PC-3 (cell line): ENCODE data around the gene WDR53. TPM values are rescaled to one million over a fixed set of nuclear protein-coding genes. Genes with fewer than 3 reads are reported as not detected.

Source experiments
- ATAC-seq: fragments of 200-7000 bp; cut with Tn5 transposase; 2 replicates; pipeline ENCODE4 v1.9.1; 2020; ENCODE audit warnings: mild to moderate bottlenecking, moderate library complexity
- BruUV-seq: library from RNA; stranded (reverse); fragments of 400-500 nt; replicated peaks from 2 replicates; lab custom pipeline; 2021; lab: Mats Ljungman, UMichigan
- CTCF ChIA-PET: fragments of 300-600 bp; sonication (Branson Sonifier 250); formaldehyde crosslinking; loops from one replicate; lab custom pipeline; 2022; ENCODE audit warnings: antibody characterized with exemption; lab: Charles Lee
- POLR2A ChIA-PET: fragments of 300-600 bp; sonication (Branson Sonifier 250); formaldehyde crosslinking; loops from one replicate; lab custom pipeline; 2022; ENCODE audit warnings: antibody characterized with exemption; ENCODE audit not compliant: unreplicated experiment; lab: Charles Lee
- DNase-seq: peaks from one replicate; pipeline ENCODE4 v3.0.0-alpha.2; 2015
- H2AFZ ChIP-seq: fragments of 300-600 bp; sonication (generic); 2 replicates; pipeline ENCODE4 v1.6.0; 2016; ENCODE audit warnings: antibody characterized with exemption, low read length
- H3F3A ChIP-seq: fragments of 300-600 bp; sonication (generic); one replicate; pipeline ENCODE4 v1.6.0; 2017; ENCODE audit warnings: antibody characterized with exemption, low read length, control low read depth, mild to moderate bottlenecking; ENCODE audit not compliant: unreplicated experiment
- H3K27ac ChIP-seq: fragments of 300-600 bp; sonication (generic); 2 replicates; pipeline ENCODE4 v1.5.1; 2016; ENCODE audit warnings: mild to moderate bottlenecking, low read length
- H3K27me3 ChIP-seq: fragments of 300-600 bp; sonication (generic); 2 replicates; pipeline ENCODE4 v1.6.1; 2016; ENCODE audit warnings: low read length, mixed read lengths
- H3K36me3 ChIP-seq: fragments of 300-600 bp; sonication (generic); 2 replicates; pipeline ENCODE4 v1.6.1; 2016; ENCODE audit warnings: low read depth, mixed run types, low read length, mixed read lengths
- H3K4me1 ChIP-seq: fragments of 300-600 bp; sonication (generic); 2 replicates; pipeline ENCODE4 v1.5.1; 2016; ENCODE audit warnings: low read length; ENCODE audit not compliant: insufficient read depth
- H3K4me2 ChIP-seq: fragments of 300-600 bp; sonication (generic); 2 replicates; pipeline ENCODE4 v1.6.0; 2016; ENCODE audit warnings: low read length
- H3K4me3 ChIP-seq: fragments of 300-600 bp; sonication (generic); 2 replicates; pipeline ENCODE4 v1.5.1; 2016; ENCODE audit warnings: mild to moderate bottlenecking, low read length, mixed read lengths
- H3K79me2 ChIP-seq: fragments of 300-600 bp; sonication (generic); 2 replicates; pipeline ENCODE4 v1.6.1; 2017; ENCODE audit warnings: low read length, mixed read lengths
- H3K9ac ChIP-seq: fragments of 300-600 bp; sonication (generic); 2 replicates; pipeline ENCODE4 v1.6.0; 2016; ENCODE audit warnings: mild to moderate bottlenecking, low read length
- H3K9me2 ChIP-seq: fragments of 300-600 bp; sonication (generic); replicated peaks from 2 replicates; pipeline ENCODE4 v1.6.1; 2016; ENCODE audit warnings: mixed run types, low read length, mixed read lengths
- H3K9me3 ChIP-seq: fragments of 300-600 bp; sonication (generic); 2 replicates; pipeline ENCODE4 v1.6.1; 2016; ENCODE audit warnings: low read length, mixed read lengths
- H4K20me1 ChIP-seq: fragments of 300-600 bp; sonication (generic); 2 replicates; pipeline ENCODE4 v1.6.1; 2016; ENCODE audit warnings: low read length, mixed read lengths
- CTCF ChIP-seq: fragments of 300-600 bp; sonication (generic); conservative IDR thresholded peaks from 2 replicates; pipeline ENCODE4 v1.5.1; 2017; ENCODE audit warnings: antibody characterized with exemption, low read depth, mild to moderate bottlenecking, low read length
- EZH2 ChIP-seq: fragments of 300-600 bp; sonication (generic); IDR thresholded peaks from one replicate; pipeline ENCODE4 v1.6.1; 2017; ENCODE audit warnings: antibody characterized with exemption, mild to moderate bottlenecking, low read length; ENCODE audit not compliant: unreplicated experiment
- EZH2phosphoT487 ChIP-seq: fragments of 300-600 bp; sonication (generic); IDR thresholded peaks from 2 replicates; pipeline ENCODE4 v1.6.1; 2018; ENCODE audit warnings: mild to moderate bottlenecking, antibody characterized with exemption, low read length, borderline replicate concordance
- intact Hi-C: fragments of 100-400 bp; cut with micrococcal nuclease; formaldehyde crosslinking; loops from 2 replicates; pipeline ENCODE4 v1.9.0; 2023
- total RNA-seq: library from RNA; depleted of rRNA; stranded (reverse); fragments of >200 nt; gene quantifications from 2 replicates; pipeline ENCODE4 v1.2.3, GENCODE V29; 2014

The WDR53 gene
- total RNA-seq, 1 experiment from 2014 or later = 11.7 TPM

DNA sequence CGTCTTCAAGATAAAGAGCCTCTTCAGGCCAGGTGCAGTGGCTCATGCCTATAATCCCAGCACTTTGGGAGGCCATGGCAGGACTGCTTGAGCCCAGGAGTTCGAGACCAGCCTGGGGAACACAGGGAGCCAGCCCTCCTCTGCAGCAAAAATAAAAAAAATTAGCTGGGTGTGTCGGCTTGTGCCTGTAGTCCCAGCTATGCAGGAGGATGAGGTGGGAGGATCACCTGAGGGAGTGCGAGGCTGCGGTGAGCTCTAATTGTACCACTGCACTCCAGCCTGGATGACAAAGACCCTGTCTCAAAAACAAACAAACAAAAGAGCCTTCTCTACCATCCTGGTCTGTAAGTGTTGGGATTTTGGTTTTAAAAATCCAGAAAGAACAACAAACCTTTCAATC lies 11.1 kb downstream of the WDR53 start:
- no peak overlapping the region for H3K27ac ChIP-seq
- intact Hi-C loops = no loop called here
- BruUV-seq = no TSS peak
- H3K9me2 ChIP-seq = no peaks in the 10 kb centered on the region
- ChIA-PET POLR2A (no interaction called here), CTCF (no interaction called here)
- H3F3A ChIP-seq = no peaks in the 10 kb centered on the region
- no peaks in the 10 kb centered on the region for H4K20me1 ChIP-seq
- peaks cover 5% of the 10 kb centered on the region; the same call in 1 of the 2 replicates for H3K79me2 ChIP-seq
- H2AFZ ChIP-seq = no peak overlapping the region
- H3K4me1 ChIP-seq = peaks cover 10% of the 10 kb centered on the region; the same call in 1 of the 2 replicates
- H3K9me3 ChIP-seq = no peaks in the 10 kb centered on the region
- peaks cover 5% of the 10 kb centered on the region; the same call in 1 of the 2 replicates for H3K36me3 ChIP-seq
- no peak overlapping the region for H3K4me2 ChIP-seq
- DNase-seq (no peak), ATAC-seq (no peak)
- no peak for TF ChIP-seq EZH2
- no peaks in the 10 kb centered on the region for H3K27me3 ChIP-seq
- H3K4me3 ChIP-seq = no peak overlapping the region
- H3K9ac ChIP-seq = no peak overlapping the region

- intact Hi-C loops = no loop called here
- Histone ChIP-seq H3K4me3 (no peak overlapping the region), H3K9me3 (no peaks in the 10 kb centered on the region), H3F3A (no peaks in the 10 kb centered on the region), H3K9me2 (no peaks in the 10 kb centered on the region), H2AFZ (no peak overlapping the region), H4K20me1 (no peaks in the 10 kb centered on the region), H3K4me1 (peaks cover 10% of the 10 kb centered on the region; the same call in 1 of the 2 replicates), H3K27me3 (no peaks in the 10 kb centered on the region), H3K9ac (no peak overlapping the region), H3K27ac (no peak overlapping the region), H3K36me3 (no peaks in the 10 kb centered on the region), H3K4me2 (no peak overlapping the region), H3K79me2 (no peaks in the 10 kb centered on the region)
- no peak for DNase-seq
- CTCF ChIA-PET = no interaction called here
- POLR2A ChIA-PET = interaction anchor here (0.6 to 0.7 kb wide), 2 partner anchors 42 to 536 kb away, joined by 3 read pairs; no protein-coding TSS in a partner anchor
- BruUV-seq = no TSS peak
- no peak for ATAC-seq
- TF ChIP-seq CTCF (no peak), EZH2 (no peak), EZH2phosphoT487 (no peak)
Measured at GRCh38 chr3:196555295-196555694, 13.1 kb downstream of the WDR53 start.

DNA sequence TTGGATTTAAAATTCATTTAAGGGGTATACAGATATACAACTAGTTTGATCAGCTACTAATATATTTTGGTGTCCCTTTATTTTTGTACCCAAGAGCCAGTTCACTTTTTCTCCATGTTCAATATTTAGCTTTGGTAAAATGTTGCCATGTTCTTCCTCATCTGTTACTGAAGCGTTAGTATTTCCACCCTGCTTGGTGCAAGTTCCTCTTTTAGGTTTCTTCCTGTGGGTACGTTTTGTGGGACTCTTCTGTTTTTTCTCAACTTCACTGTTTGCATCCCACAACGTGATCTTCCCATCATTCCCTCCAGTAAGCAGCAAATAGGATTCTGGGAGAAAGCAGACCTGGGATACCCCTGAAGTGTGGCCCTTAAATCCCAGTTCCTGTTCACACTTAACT lies 14.1 kb downstream of the WDR53 start:
- CTCF ChIA-PET = interaction anchor here (0.7 kb wide), 1 partner anchor 27 kb away, joined by 3 read pairs; no protein-coding TSS in a partner anchor
- ATAC-seq = no peak
- Histone ChIP-seq H3K9ac (no peak overlapping the region), H3K36me3 (no peaks in the 10 kb centered on the region), H3K9me2 (no peaks in the 10 kb centered on the region), H3K9me3 (no peaks in the 10 kb centered on the region), H3K4me1 (no peaks in the 10 kb centered on the region), H3K27ac (no peak overlapping the region), H3K4me2 (no peak overlapping the region), H4K20me1 (no peaks in the 10 kb centered on the region), H3K27me3 (no peaks in the 10 kb centered on the region), H2AFZ (no peak overlapping the region), H3K4me3 (no peak overlapping the region), H3F3A (no peaks in the 10 kb centered on the region), H3K79me2 (no peaks in the 10 kb centered on the region)
- no peak for DNase-seq
- TF ChIP-seq CTCF = no peak
- TF ChIP-seq EZH2 = no peak
- no peak for TF ChIP-seq EZH2phosphoT487
- BruUV-seq = TSS peak; percentile 21
- POLR2A ChIA-PET = interaction anchor here (0.6 kb wide), 1 partner anchor 61 kb away, joined by 3 read pairs; no protein-coding TSS in a partner anchor
- intact Hi-C loops = no loop called here
